Measurements from ENCODE around the gene NGEF.

- no peak for TF ChIP-seq CTCF (IDR thresholded peaks at IDR 0.05; ENCODE audit: insufficient read depth, low read depth, low read length)
- no peak for TF ChIP-seq EZH2 (IDR thresholded peaks at IDR 0.05; ENCODE audit: insufficient read depth, low read length)
Measured at GRCh38 chr2:232950751-232951150, 62.3 kb downstream of the NGEF start.
